GM12878 (cell line): ENCODE results near the gene ZNF546. TPM values are rescaled to one million over a fixed set of nuclear protein-coding genes. Genes with fewer than 3 reads are reported as not detected.

Experiments used
- ATAC-seq: fragments of 200-7000 bp; cut with Tn5 transposase; 3 replicates; pipeline ENCODE4 v1.9.1; 2020; ENCODE audit warnings: mild to moderate bottlenecking, moderate library complexity
- BruUV-seq: library from RNA; stranded (reverse); fragments of 400-500 nt; replicated peaks from 2 replicates; lab custom pipeline; 2021; lab: Mats Ljungman, UMichigan
- CTCF ChIA-PET: fragments of 300-600 bp; sonication (Branson Sonifier 250); formaldehyde crosslinking; extraction: SDS; loops from one replicate; lab custom pipeline; 2021; ENCODE audit warnings: inconsistent platforms; lab: Yijun Ruan, JAX
- POLR2A ChIA-PET: fragments of 350-600 bp; formaldehyde crosslinking; extraction: SDS; loops from one replicate; lab custom pipeline; 2021; ENCODE audit warnings: inconsistent platforms; lab: Charles Lee
- RAD21 ChIA-PET: fragments of 300-600 bp; sonication (Branson Sonifier 250); formaldehyde crosslinking; loops from one replicate; lab custom pipeline; 2023; ENCODE audit warnings: antibody characterized with exemption; ENCODE audit not compliant: unreplicated experiment; lab: Charles Lee
- SMC1A ChIA-PET: fragments of 300-600 bp; sonication (Branson Sonifier 250); formaldehyde crosslinking; loops from one replicate; lab custom pipeline; 2023; ENCODE audit not compliant: unreplicated experiment, uncharacterized antibody; lab: Charles Lee
- DNase-seq: peaks from one replicate; pipeline ENCODE4 v3.0.0-alpha.2; 2011; ENCODE audit warnings: low read depth, low spot score
- FAIRE-seq: peaks from 3 replicates; lab custom pipeline; 2011; peaks lifted over from hg19 to GRCh38; lab: Jason Lieb, UNC
- H2AFZ ChIP-seq: 2 replicates; pipeline ENCODE4 v1.6.0; 2011; ENCODE audit warnings: low read depth, low read length, control low read depth; ENCODE audit not compliant: control insufficient read depth
- H3K27ac ChIP-seq: 2 replicates; pipeline ENCODE4 v1.5.1; 2011; ENCODE audit warnings: control low read depth; ENCODE audit not compliant: control insufficient read depth, insufficient read depth
- H3K27me3 ChIP-seq, 2 experiments: replicated peaks in 1 of 2; 2 replicates each; pipeline versions ENCODE4 v1.6.0 to v1.6.1; 2011; ENCODE audit warnings: low read length in 1 of 2; ENCODE audit not compliant: control insufficient read depth in 2 of 2, insufficient read depth in 2 of 2
- H3K36me3 ChIP-seq, 2 experiments: 2 replicates each; pipeline ENCODE4 v1.5.1; 2011; ENCODE audit warnings: low read length in 1 of 2; ENCODE audit not compliant: control insufficient read depth in 2 of 2, insufficient read depth in 2 of 2
- H3K4me1 ChIP-seq: 2 replicates; pipeline ENCODE4 v1.6.1; 2011; ENCODE audit warnings: mild to moderate bottlenecking, low read length, moderate library complexity, mixed read lengths; ENCODE audit not compliant: control insufficient read depth, insufficient read depth
- H3K4me2 ChIP-seq: 2 replicates; pipeline ENCODE4 v1.6.0; 2011; ENCODE audit warnings: control low read depth; ENCODE audit not compliant: control insufficient read depth, insufficient read depth
- H3K4me3 ChIP-seq: fragments of 200-600 bp; sonication (generic); 2 replicates; pipeline ENCODE4 v1.5.1; 2016
- H3K79me2 ChIP-seq: 2 replicates; pipeline ENCODE4 v1.6.0; 2011; ENCODE audit warnings: low read length; ENCODE audit not compliant: control insufficient read depth, insufficient read depth
- H3K9ac ChIP-seq: 2 replicates; pipeline ENCODE4 v1.8.0; 2011; ENCODE audit warnings: low read length, control low read depth, mixed read lengths; ENCODE audit not compliant: control insufficient read depth, insufficient read depth
- H3K9me3 ChIP-seq: replicated peaks from 3 replicates; pipeline ENCODE4 v1.5.1; 2011; ENCODE audit warnings: mild to moderate bottlenecking, low read length; ENCODE audit not compliant: control insufficient read depth, insufficient read depth
- H4K20me1 ChIP-seq: 2 replicates; pipeline ENCODE4 v1.6.0; 2011; ENCODE audit not compliant: control insufficient read depth, insufficient read depth
- ASH2L ChIP-seq: fragments of 300-600, 200-600 bp; sonication (generic); IDR thresholded peaks from 2 replicates; pipeline ENCODE4 v1.6.1; 2017; ENCODE audit warnings: low read depth, mild to moderate bottlenecking, borderline replicate concordance
- ATF3 ChIP-seq: IDR thresholded peaks from 2 replicates; pipeline ENCODE4 v1.6.1; 2011; ENCODE audit warnings: low read depth, mild to moderate bottlenecking, low read length, moderate library complexity, borderline replicate concordance; ENCODE audit errors: extremely low read depth
- MEF2A ChIP-seq: IDR thresholded peaks from 2 replicates; pipeline ENCODE4 v1.6.1; 2011; ENCODE audit warnings: low read depth, mild to moderate bottlenecking, low read length, moderate library complexity; ENCODE audit not compliant: insufficient read depth
- NR2C2 ChIP-seq: IDR thresholded peaks from 2 replicates; pipeline ENCODE4 v1.6.1; 2011; ENCODE audit warnings: borderline replicate concordance, low read depth; ENCODE audit not compliant: control insufficient read depth, insufficient read length
- PAX5 ChIP-seq: IDR thresholded peaks from 2 replicates; pipeline ENCODE4 v1.6.1; 2011; ENCODE audit warnings: low read depth, low read length, borderline replicate concordance
- POLR2A ChIP-seq: IDR thresholded peaks from 2 replicates; pipeline ENCODE4 v1.6.1; 2011; ENCODE audit warnings: low read depth, mild to moderate bottlenecking, low read length
- RELB ChIP-seq: fragments of 450-650 bp; IDR thresholded peaks from 2 replicates; pipeline ENCODE4 v1.6.1; 2017; ENCODE audit warnings: low read depth, mild to moderate bottlenecking, moderate library complexity
- RUNX3 ChIP-seq: IDR thresholded peaks from 2 replicates; pipeline ENCODE4 v1.6.1; 2012; ENCODE audit warnings: low read length, inconsistent platforms
- SP1 ChIP-seq: IDR thresholded peaks from one replicate; pipeline ENCODE4 v1.6.1; 2011; ENCODE audit warnings: low read depth, low read length
- SPI1 ChIP-seq: IDR thresholded peaks from 2 replicates; pipeline ENCODE4 v1.6.1; 2011; ENCODE audit warnings: low read depth, mild to moderate bottlenecking, low read length, moderate library complexity, borderline replicate concordance; ENCODE audit not compliant: insufficient read depth
- SUZ12 ChIP-seq: fragments of 200-600 bp; sonication (generic); IDR thresholded peaks from one replicate; pipeline ENCODE4 v1.6.1; 2018; ENCODE audit warnings: antibody characterized with exemption, mild to moderate bottlenecking; ENCODE audit not compliant: unreplicated experiment
- TCF3 ChIP-seq: IDR thresholded peaks from 2 replicates; pipeline ENCODE4 v1.6.1; 2012; ENCODE audit warnings: low read depth, mild to moderate bottlenecking, low read length, borderline replicate concordance; ENCODE audit not compliant: insufficient read depth
- WGBS: methylation state at CpG from one replicate; pipeline ENCODE4 v1.1.6; 2016; ENCODE audit warnings: low lambda C conversion rate; ENCODE audit not compliant: insufficient replicate concordance, insufficient coverage; ENCODE audit errors: missing lambda C conversion rate; 5-methylcytosine and 5-hydroxymethylcytosine counted together
- in situ Hi-C: fragments of 300-500 bp; cut with MboI; formaldehyde crosslinking; loops from 9 replicates; pipeline ENCODE4 v1.14.3; 2018; ENCODE audit warnings: mixed read lengths
- intact Hi-C: fragments of 100-400 bp; cut with micrococcal nuclease; formaldehyde crosslinking; loops from one replicate; pipeline ENCODE4 v1.14.2; 2022; ENCODE audit not compliant: unreplicated experiment
- polyA plus RNA-seq, 11 experiments: library from polyadenylated mRNA; depleted of rRNA in 4 of 11; unstranded in 6 of 11; stranded (reverse) in 5 of 11; fragments of >200 nt; fragmentation: Nextera tagmentation in 4 of 11; fragmentation: Illumina TruSeq in 1 of 11; extraction: Ambion mirVana in 4 of 11; extraction: Trizol in 1 of 11; gene quantifications; 1 replicate in 1 of 11; 2 replicates in 10 of 11; pipeline versions ENCODE4 v1.2.1 to v1.2.3, GENCODE V29; 2011 to 2016; ENCODE audit warnings: inconsistent platforms in 2 of 11, missing spikeins in 2 of 11, low read depth in 1 of 11
- total RNA-seq, 4 experiments: library from RNA; depleted of rRNA in 3 of 4; stranded (reverse); fragments of >200 nt in 3 of 4; fragmentation: Illumina TruSeq in 1 of 4; extraction: Trizol in 1 of 4; gene quantifications; 2 replicates each; pipeline versions ENCODE4 v1.2.1 to v1.2.3, GENCODE V29; 2013 to 2021
- TF ChIP-seq, protein P1 (sequence below): fragments of 450-650 bp; IDR thresholded peaks from 2 replicates; pipeline ENCODE4 v1.6.1; 2016; ENCODE audit warnings: mild to moderate bottlenecking
- TF ChIP-seq, protein P2 (sequence below): fragments of 450-650 bp; formaldehyde crosslinking; IDR thresholded peaks from 2 replicates; pipeline ENCODE4 v1.4.0; 2022; ENCODE audit warnings: mild to moderate bottlenecking, moderate library complexity
- TF ChIP-seq, protein P3 (sequence below): fragments of 450-650 bp; IDR thresholded peaks from 2 replicates; pipeline ENCODE4 v1.6.1; 2016; ENCODE audit warnings: mild to moderate bottlenecking

Gene ZNF546
- total and polyA plus RNA-seq, 10 of the 15 experiments (the other 5 are each of a cell fraction or from before 2014, with no cell fraction given), result 0.88 to 4.1 (median 2.4) TPM

DNA sequence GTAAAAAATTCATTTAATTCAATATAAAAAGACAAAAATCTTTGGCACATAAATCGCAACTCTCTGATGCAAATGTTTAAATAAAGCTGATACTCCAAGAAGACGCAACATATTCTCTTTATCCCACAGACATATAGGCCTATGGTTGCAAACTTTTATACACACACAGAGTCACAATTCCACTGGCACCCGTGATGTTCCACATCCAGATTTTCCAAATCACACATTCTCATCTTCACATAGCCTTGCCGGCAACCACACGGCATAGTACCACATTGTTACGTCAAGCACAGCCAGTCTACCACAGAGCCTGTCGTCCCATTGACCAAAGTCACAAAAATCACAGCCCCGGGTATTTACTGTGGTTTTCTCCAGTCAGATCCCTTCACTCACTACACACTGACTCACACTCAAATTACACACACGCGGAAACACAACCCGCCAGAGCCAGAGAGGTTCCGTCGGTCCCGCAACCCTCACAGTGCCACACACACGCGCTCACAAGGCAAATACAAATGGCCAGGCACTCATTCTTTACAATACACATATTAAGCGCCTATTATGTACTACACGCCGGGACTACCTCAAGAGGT is 546 bp upstream of the ZNF546 start:
- H3K79me2 ChIP-seq, result peaks cover 16% of the 10 kb centered on the region
- TF ChIP-seq PAX5 (no peak), NR2C2 (no peak), TCF3 (no peak), POLR2A (no peak), SPI1 (no peak), ATF3 (no peak), ASH2L (no peak), SP1 (peak; percentile 6), SUZ12 (no peak), RELB (peak; percentile 60; the same call in 1 of the 2 replicates), MEF2A (no peak), RUNX3 (peak; percentile 65)
- TF ChIP-seq, protein P1, sequence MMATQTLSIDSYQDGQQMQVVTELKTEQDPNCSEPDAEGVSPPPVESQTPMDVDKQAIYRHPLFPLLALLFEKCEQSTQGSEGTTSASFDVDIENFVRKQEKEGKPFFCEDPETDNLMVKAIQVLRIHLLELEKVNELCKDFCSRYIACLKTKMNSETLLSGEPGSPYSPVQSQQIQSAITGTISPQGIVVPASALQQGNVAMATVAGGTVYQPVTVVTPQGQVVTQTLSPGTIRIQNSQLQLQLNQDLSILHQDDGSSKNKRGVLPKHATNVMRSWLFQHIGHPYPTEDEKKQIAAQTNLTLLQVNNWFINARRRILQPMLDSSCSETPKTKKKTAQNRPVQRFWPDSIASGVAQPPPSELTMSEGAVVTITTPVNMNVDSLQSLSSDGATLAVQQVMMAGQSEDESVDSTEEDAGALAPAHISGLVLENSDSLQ, result peak; percentile 30; the same call in 1 of the 2 replicates
- TF ChIP-seq, protein P2, sequence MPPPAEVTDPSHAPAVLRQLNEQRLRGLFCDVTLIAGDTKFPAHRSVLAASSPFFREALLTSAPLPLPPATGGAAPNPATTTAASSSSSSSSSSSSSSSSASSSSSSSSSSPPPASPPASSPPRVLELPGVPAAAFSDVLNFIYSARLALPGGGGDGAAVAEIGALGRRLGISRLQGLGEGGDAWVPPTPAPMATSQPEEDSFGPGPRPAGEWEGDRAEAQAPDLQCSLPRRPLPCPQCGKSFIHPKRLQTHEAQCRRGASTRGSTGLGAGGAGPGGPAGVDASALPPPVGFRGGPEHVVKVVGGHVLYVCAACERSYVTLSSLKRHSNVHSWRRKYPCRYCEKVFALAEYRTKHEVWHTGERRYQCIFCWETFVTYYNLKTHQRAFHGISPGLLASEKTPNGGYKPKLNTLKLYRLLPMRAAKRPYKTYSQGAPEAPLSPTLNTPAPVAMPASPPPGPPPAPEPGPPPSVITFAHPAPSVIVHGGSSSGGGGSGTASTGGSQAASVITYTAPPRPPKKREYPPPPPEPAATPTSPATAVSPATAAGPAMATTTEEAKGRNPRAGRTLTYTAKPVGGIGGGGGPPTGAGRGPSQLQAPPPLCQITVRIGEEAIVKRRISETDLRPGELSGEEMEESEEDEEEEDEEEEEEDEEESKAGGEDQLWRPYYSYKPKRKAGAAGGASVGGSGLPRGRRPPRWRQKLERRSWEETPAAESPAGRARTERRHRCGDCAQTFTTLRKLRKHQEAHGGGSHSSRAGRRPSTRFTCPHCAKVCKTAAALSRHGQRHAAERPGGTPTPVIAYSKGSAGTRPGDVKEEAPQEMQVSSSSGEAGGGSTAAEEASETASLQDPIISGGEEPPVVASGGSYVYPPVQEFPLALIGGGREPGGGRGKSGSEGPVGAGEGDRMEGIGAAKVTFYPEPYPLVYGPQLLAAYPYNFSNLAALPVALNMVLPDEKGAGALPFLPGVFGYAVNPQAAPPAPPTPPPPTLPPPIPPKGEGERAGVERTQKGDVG, result no peak
- TF ChIP-seq, protein P3, sequence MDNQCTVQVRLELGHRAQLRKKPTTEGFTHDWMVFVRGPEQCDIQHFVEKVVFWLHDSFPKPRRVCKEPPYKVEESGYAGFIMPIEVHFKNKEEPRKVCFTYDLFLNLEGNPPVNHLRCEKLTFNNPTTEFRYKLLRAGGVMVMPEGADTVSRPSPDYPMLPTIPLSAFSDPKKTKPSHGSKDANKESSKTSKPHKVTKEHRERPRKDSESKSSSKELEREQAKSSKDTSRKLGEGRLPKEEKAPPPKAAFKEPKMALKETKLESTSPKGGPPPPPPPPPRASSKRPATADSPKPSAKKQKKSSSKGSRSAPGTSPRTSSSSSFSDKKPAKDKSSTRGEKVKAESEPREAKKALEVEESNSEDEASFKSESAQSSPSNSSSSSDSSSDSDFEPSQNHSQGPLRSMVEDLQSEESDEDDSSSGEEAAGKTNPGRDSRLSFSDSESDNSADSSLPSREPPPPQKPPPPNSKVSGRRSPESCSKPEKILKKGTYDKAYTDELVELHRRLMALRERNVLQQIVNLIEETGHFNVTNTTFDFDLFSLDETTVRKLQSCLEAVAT, result peak; percentile 76

More for the DNA sequence above, 546 bp upstream of the ZNF546 start:
- Histone ChIP-seq H3K27me3 (no peaks in the 10 kb centered on the region), H3K9ac (peak overlapping the region; percentile 83), H2AFZ (peak overlapping the region; percentile 91), H3K36me3 (no peaks in the 10 kb centered on the region), H4K20me1 (no peaks in the 10 kb centered on the region), H3K4me2 (peak overlapping the region; percentile 79), H3K4me1 (peaks cover 4% of the 10 kb centered on the region; the same call in 1 of the 2 replicates), H3K27ac (peak overlapping the region; percentile 79), H3K4me3 (peak overlapping the region; percentile 83), H3K9me3 (peaks cover 8% of the 10 kb centered on the region; the same call in 2 of the 3 replicates)
- intact Hi-C loops, result no loop called here
- CTCF ChIA-PET, result interaction anchor here (1.7 to 2.9 kb wide), 3 partner anchors 26 to 324 kb away, joined by 4 to 21 read pairs (median 5); partner anchors contain the start of gene PSMC4
- WGBS, result 3% methylated on average over 19 of the region's 19 CpGs
- POLR2A ChIA-PET, result interaction anchor here (0.6 to 3.8 kb wide), 4 partner anchors 26 to 1132 kb away, joined by 3 to 23 read pairs (median 4); partner anchors contain the start of gene PSMC4
- DNase-seq (peak; percentile 17), FAIRE-seq (peak; percentile 89), ATAC-seq (peak; percentile 66)
- RAD21 ChIA-PET, result interaction anchor here (0.6 to 2.7 kb wide), 5 partner anchors 9 to 151 kb away, joined by 3 to 21 read pairs (median 4); partner anchors contain the start of gene PSMC4
- SMC1A ChIA-PET, result interaction anchor here (1.0 to 3.4 kb wide), 4 partner anchors 11 to 49 kb away, joined by 3 to 25 read pairs (median 4); partner anchors contain the start of gene PSMC4
- TSS peak; percentile 97 for BruUV-seq
- in situ Hi-C loops, result no loop called here
